NCI-H2227 (cell line): ENCODE results near the gene TNFRSF6B.

Experiments
- DNase-seq: peaks from one replicate; lab custom pipeline; 2025; ENCODE audit not compliant: unreplicated experiment; lab: John Stamatoyannopoulos, UW

Gene TNFRSF6B

GRCh38 chr20:63695424-63696305 lies 787 bp upstream of the TNFRSF6B start:
- DNase-seq: no peak

- no peak for DNase-seq
These were observed 185 bp upstream of the TNFRSF6B start for GRCh38 chr20:63696306-63696627.

DNA sequence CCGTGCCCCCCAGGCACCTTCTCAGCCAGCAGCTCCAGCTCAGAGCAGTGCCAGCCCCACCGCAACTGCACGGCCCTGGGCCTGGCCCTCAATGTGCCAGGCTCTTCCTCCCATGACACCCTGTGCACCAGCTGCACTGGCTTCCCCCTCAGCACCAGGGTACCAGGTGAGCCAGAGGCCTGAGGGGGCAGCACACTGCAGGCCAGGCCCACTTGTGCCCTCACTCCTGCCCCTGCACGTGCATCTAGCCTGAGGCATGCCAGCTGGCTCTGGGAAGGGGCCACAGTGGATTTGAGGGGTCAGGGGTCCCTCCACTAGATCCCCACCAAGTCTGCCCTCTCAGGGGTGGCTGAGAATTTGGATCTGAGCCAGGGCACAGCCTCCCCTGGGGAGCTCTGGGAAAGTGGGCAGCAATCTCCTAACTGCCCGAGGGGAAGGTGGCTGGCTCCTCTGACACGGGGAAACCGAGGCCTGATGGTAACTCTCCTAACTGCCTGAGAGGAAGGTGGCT lies 960 bp downstream of the TNFRSF6B start:
- no peak for DNase-seq

DNA sequence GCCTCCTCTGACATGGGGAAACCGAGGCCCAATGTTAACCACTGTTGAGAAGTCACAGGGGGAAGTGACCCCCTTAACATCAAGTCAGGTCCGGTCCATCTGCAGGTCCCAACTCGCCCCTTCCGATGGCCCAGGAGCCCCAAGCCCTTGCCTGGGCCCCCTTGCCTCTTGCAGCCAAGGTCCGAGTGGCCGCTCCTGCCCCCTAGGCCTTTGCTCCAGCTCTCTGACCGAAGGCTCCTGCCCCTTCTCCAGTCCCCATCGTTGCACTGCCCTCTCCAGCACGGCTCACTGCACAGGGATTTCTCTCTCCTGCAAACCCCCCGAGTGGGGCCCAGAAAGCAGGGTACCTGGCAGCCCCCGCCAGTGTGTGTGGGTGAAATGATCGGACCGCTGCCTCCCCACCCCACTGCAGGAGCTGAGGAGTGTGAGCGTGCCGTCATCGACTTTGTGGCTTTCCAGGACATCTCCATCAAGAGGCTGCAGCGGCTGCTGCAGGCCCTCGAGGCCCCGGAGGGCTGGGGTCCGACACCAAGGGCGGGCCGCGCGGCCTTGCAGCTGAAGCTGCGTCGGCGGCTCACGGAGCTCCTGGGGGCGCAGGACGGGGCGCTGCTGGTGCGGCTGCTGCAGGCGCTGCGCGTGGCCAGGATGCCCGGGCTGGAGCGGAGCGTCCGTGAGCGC lies 1.6 kb downstream of the TNFRSF6B start:
- no peak for DNase-seq

GRCh38 chr20:63698739-63699465 lies 2.5 kb downstream of the TNFRSF6B start:
- DNase-seq: no peak

DNA sequence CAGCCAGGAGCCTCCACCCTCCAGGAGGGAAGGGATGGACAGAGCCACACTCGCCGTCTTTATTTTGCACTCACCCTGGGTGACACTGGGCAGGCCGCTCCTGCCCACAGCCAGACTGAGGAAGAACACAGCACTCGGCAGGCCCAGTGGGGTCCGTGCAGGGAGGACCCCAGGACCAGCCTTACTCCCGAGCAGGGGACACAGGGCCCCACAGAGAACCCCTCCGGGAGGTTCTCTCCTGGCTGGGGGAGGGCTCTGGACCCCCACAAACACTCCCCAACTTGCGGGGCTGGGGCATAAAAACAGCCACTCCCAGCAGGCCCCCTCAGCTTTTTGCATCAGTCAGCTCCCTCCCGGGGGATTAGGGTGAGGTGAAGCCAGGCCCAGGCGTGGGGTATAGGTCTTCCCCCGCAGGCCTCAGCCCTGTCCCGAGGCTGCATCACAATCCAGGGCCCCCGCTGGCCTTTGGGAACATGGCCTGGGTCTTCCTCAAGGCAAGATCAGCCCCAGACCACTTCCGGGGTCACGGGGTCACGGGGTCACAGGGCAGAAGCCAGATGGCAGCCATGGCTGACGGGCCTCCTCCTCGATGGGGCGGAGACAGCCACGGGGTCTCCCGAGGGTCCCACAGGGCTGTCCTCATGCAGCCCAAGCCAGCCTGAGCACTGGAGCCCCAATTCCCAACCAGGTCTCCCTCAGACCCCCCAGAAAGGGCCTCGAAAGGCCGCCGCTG lies 3.2 kb downstream of the TNFRSF6B start:
- no peak for DNase-seq

- no peak for DNase-seq
These were observed 4.0 kb downstream of the TNFRSF6B start for GRCh38 chr20:63700199-63701050.

DNA sequence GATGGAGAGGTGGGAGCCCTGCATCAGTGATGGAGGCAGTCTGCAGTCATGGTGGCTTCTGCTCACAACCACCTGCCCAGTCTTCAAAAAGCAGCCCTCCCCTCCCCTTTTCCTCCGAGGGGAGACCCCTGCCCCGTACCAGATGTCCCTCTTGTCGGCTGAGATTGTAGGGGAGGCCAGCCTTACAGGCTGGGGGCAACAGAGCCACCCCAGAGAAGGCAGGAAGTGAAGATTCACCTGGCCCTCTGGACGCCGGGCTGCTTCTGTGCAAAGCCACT lies 4.5 kb downstream of the TNFRSF6B start:
- no peak for DNase-seq

DNA sequence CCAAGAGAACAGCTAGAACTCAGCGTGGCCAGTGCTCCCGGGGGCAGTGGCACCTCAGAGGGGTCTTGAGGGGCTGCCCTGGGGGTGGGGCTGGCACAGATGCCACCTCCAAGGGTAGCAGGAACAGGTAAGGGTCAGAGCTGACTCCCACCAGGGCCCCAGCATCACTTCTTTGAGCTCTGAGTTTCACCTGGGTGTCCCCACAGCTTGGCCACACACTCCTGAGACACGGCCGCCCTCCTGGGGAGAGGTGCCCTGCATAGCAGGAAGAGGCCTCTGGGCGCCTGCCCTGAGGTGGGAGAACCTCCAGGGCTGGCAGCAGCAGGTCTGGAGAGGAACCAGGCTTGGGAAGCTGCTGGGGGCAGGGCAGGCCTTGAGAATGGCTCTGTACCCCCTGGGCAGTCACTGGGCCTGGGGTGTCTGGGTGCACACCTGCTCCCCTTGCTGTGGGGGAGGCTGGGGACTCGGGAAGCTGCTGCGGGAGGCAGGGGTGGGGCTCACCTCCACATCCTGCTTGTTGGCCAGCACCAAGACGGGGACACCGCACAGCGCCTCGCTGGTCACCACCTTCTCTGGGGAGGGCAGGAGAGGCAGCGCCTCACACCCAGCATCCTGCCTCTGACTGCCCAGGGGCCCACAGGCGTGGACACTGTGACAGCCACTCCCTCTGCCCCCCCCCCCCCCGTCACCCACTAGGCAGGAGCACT lies 5.0 kb downstream of the TNFRSF6B start:
- DNase-seq: no peak

DNA sequence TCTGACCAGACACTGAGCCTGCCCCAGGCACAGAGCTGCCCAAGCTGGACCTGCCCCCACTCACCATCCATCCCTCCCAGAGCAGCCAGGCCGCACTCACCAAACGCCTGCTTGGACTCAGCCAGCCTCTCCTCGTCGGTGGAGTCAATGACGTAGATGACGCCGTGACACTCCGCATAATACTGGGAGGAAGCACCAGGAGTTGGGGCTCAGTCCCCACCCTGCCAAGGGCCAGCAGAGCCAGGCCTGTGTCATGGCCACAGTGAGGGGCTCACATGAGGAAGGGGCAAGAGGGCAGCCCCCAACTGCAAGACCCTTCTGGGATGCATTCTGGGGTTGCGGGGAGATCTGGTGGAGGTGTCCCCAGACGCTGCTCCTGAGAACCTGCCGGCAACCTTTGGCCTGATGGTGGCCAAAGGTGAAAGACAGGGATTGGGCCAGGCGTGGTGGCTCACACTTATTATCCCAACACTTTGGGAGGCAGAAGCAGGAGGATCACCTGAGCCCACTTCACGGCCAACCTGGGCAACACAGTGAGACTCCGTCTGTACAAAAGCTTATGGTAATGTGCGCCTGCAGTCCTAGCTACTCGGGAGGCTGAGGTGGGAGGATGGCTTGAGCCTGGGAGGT lies 5.7 kb downstream of the TNFRSF6B start:
- DNase-seq: no peak

DNA sequence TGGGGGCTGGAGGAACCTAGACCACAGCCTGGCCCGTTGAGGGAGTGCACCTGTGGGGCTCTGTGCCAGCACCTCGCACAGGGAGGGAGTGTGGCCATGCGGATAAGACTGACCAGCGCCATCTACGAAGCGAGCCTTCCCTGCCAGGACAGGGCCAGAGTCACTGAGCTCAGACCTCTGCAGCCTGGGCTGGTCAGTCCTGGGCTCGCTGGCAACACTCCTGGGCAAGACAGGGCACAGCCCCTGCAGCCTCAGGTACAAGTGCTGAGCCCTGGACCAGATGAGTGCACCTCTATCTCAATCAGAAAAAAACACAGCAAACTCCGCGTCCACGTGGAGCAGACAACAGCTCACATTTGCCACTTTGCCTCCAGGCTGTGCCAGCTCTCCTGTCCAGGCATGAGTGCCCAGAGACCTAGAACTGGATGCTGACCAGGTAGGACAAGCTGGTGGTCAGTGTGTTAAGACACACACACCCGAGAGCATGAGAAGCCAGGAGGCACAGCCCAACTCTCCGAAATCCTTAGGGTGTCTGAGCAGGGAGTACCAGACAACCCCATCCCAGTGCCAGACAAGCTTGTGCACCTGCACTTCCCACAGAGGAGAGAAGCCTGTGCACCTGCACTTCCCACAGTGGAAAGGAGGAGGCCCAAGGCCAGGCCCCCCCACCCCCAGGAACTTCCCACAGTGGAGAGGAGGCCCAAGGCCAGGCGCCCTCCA lies 6.5 kb downstream of the TNFRSF6B start:
- no peak for DNase-seq

- DNase-seq: no peak
These were observed 7.1 kb downstream of the TNFRSF6B start for GRCh38 chr20:63703471-63703975.

DNA sequence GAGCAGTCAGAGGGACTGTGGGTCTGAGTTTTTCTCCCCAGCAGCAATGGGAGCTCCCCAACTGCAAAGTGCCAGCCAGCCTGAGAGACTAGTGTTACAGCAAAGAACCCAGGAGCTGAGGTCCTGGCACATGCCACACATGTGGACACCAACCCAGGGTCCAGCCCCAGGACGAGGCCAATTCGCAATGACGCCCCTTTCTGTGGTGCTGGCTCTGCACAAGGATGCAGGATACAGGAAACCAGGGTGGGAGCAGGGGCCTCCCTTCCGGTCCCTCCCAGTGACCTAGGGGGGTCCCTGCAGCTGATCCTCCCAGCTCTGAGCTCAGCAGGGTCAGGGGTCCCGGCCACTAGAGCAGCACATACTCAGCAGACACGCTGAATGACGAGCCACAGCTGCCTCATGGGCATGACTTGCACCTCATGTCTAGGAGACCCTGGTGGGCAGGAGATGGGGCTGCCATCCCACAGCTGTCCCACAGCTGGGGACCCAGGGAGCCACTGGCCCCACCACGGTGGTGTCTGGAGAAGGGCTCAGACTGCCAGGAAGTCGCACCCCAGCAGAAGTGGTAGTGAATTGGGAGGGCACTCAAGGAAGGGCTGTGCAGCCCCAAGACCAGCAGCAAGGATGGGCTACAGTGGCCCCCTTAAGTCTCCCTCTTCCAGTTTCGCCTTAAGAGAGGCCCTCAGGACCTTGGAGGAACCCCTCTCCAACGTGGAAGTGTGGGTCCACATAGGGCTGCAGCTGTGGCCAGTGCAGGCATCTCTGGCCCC lies 7.7 kb downstream of the TNFRSF6B start:
- DNase-seq: no peak

GRCh38 chr20:63704749-63705117 lies 8.3 kb downstream of the TNFRSF6B start:
- DNase-seq: no peak

DNA sequence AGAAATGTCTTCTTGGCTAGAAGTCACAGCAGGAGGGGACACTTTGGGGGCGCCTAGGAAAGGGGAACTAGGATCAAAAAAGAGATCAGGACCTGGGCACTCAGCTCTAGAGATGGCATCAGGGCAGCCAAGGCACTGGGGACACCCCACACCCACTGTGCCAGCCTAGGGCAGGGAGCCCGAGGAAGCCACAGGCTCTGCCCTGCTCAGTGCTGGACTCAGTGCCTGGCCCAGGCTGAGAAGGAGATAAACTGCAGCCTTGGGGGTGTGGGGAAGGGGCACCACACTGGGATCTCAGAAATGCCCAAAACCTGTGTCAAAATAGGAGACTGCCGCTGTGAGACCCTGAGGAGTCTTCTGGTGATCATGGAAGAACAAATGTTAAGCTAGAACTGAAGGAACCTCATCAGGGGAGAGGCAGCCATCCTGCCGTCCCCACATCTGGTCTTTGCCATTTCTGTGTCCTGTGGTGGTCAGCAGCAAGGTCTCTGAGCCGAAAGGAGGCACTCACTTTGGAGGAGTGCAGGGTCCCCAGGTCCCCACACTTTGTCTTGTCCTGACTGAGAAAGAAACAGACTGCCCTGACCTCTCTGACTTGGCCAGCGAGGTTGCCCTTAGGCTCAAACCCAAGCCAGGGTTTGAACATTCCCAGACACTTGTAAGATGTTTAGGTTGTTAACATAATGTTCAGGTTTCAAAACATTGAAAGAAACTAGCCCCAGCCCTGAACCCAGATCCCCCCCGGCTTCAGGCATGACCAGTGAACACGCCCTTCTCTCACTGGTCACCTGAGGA lies 9.0 kb downstream of the TNFRSF6B start:
- DNase-seq: no peak

DNA sequence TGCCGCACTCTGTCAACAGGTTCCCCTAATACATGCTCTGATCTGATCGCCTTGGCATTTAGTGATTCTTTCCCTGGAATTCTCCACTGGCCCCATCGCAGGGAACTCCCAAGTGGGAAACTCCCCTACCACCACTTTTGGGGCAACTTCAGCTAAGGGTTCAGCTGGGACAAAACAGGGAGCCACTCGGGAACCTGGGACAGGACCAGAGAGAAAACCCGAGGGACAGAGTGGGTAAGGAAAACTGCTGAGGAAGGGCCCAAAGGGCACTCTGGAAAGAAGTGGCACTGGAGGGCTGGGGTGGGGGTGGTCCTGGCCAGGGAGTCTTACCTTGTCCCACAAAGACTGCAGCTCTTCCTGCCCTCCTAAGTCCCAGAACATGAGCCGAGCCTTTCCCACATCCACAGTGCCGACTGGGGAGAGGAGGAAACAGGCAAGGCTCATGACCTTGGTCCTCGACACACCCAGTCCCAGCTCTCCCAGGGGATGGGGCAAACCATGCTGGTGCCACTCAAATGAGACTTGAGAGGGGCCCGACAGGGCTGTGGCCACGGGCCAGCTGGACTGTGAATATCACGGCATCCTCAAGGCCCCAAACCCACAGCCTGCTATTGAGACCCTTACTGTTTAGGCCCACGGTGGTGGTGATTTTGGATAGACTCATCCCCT lies 9.7 kb downstream of the TNFRSF6B start:
- DNase-seq: no peak
